Tibial nerve (tissue), 4 donors: ENCODE results near the gene PHLDA2.

Source experiments
- EP300 ChIP-seq, 2 donors: sonication (generic); formaldehyde crosslinking; IDR thresholded peaks; one replicate each; pipeline ENCODE4 v1.6.1; 2017; ENCODE audit warnings: antibody characterized with exemption in 2 of 2, mild to moderate bottlenecking in 1 of 2
- POLR2A ChIP-seq, 2 donors: fragments of 450-650 bp; IDR thresholded peaks; one replicate each; pipeline ENCODE4 v1.6.1; 2017; ENCODE audit warnings: antibody characterized with exemption in 2 of 2, mild to moderate bottlenecking in 2 of 2, moderate library complexity in 2 of 2
- TF ChIP-seq, protein P1 (sequence below), 5 experiments: fragments of 200-600 bp in 3 of 5; fragments of 450-650 bp in 2 of 5; sonication (generic) in 3 of 5; IDR thresholded peaks; one replicate each; pipeline ENCODE4 v1.5.1; 2016 to 2019; ENCODE audit warnings: antibody characterized with exemption in 5 of 5, mild to moderate bottlenecking in 3 of 5, moderate library complexity in 2 of 5

DNA sequence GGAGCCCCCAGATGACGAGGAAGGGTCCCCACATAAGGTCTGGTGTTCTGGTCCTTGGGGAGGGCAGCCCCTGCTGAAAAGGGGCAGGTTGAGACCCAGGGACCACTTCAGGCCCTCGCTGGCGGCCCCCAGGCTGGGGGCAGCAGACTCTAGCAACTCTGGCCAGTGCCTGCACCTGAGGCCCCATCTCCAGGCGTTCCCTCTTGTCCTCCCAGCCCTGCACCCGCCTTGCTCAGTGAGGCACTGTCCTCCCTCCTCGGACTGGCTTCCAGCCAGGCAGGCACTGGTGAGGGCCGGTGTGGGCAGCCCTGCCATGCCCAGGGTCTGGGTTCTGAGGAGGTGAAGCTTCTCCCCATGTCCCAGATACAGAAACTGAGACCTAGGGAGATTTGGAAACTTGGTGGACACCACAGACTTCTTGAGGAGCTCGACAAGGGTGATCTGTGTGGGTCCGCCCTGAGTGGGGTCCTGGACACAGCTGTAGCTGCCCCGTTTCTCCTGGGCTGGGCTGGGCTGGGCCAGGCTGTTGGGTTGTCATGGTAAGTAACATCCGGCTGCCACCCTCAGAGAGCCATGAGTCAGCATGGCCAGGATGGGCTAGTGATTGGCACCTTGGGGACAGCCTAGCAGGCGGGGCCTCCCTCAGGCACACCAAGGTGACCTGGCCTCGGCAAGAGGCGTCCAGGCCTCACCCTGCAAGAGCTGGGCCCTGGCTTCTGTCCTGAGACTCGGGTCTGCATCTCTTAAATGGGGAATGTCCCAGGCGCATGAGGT lies 11.1 kb upstream of the PHLDA2 start:
- TF ChIP-seq, protein P1, sequence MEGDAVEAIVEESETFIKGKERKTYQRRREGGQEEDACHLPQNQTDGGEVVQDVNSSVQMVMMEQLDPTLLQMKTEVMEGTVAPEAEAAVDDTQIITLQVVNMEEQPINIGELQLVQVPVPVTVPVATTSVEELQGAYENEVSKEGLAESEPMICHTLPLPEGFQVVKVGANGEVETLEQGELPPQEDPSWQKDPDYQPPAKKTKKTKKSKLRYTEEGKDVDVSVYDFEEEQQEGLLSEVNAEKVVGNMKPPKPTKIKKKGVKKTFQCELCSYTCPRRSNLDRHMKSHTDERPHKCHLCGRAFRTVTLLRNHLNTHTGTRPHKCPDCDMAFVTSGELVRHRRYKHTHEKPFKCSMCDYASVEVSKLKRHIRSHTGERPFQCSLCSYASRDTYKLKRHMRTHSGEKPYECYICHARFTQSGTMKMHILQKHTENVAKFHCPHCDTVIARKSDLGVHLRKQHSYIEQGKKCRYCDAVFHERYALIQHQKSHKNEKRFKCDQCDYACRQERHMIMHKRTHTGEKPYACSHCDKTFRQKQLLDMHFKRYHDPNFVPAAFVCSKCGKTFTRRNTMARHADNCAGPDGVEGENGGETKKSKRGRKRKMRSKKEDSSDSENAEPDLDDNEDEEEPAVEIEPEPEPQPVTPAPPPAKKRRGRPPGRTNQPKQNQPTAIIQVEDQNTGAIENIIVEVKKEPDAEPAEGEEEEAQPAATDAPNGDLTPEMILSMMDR (IDR thresholded peaks at IDR 0.05), result no peak
- TF ChIP-seq EP300 (IDR thresholded peaks at IDR 0.05), result no peak
- TF ChIP-seq POLR2A (IDR thresholded peaks at IDR 0.05), result no peak
